ENCODE results near the gene IL9R. TPM values are rescaled to one million over a fixed set of nuclear protein-coding genes. Genes with fewer than 3 reads are reported as not detected.

The IL9R gene
- total and polyA plus RNA-seq, 2 donors (not counting 1 experiment from before 2014, with no cell fraction given): 6.6 to 8.7 TPM

DNA sequence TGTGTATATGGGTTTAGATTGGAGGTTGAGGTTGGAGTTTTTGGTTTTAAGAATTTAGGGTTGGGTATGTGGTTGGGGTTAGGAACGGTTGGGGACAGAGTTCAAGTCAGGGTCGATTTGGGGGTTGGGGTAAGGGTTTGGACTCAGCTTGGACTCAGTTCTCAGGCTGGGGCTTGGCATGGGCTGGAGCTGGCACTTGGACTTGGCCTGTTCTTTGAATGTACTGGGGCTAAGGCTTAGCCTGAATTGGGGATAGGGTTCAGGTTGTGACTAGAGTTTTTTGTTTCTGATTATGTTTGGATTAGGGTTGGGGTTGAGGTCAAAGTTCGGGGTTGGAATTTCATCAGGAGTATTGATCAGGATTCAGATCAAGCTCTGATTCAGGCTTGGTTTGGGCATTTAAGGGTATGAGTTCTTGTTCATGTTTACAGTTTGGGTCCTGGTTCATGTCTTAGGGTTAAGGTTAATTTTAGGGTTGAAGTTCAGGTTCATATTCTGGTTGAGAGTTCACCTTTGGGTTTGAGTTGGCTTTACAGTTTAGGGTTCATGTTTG lies 46.2 kb upstream of the IL9R start:
- DNase-seq (no peak), ATAC-seq (ENCODE audit: low read depth) (no peak)
- H3K27ac ChIP-seq (ENCODE audit: low read length in 2 of 2): no peak overlapping the region
- H3K79me2 ChIP-seq (ENCODE audit: control insufficient read depth, insufficient read depth, low read length): no peaks in the 10 kb centered on the region
- peaks cover 0 to 11% (median 0%) of the 10 kb centered on the region in 3 donors for H3K9me3 ChIP-seq (ENCODE audit: control extremely low read depth in 1 of 3, control insufficient read depth in 2 of 3, insufficient read depth in 1 of 3, low read length in 2 of 3)
- H3K4me3 ChIP-seq (ENCODE audit: control extremely low read depth in 1 of 5, extremely low read depth in 1 of 5, insufficient read depth in 1 of 5, low read depth in 2 of 5, low read length in 4 of 5): no peak overlapping the region
- H3K4me1 Mint-ChIP-seq: no peaks in the 10 kb centered on the region
- ChIA-PET CTCF (no interaction called here), POLR2A (no interaction called here)
- no peak overlapping the region for H3K4me3 Mint-ChIP-seq
- no peak overlapping the region for H3K27ac Mint-ChIP-seq
- no peak overlapping the region for H2AFZ ChIP-seq (ENCODE audit: insufficient read depth, low read depth, low read length, poor library complexity, severe bottlenecking)
- TF ChIP-seq, protein P1, sequence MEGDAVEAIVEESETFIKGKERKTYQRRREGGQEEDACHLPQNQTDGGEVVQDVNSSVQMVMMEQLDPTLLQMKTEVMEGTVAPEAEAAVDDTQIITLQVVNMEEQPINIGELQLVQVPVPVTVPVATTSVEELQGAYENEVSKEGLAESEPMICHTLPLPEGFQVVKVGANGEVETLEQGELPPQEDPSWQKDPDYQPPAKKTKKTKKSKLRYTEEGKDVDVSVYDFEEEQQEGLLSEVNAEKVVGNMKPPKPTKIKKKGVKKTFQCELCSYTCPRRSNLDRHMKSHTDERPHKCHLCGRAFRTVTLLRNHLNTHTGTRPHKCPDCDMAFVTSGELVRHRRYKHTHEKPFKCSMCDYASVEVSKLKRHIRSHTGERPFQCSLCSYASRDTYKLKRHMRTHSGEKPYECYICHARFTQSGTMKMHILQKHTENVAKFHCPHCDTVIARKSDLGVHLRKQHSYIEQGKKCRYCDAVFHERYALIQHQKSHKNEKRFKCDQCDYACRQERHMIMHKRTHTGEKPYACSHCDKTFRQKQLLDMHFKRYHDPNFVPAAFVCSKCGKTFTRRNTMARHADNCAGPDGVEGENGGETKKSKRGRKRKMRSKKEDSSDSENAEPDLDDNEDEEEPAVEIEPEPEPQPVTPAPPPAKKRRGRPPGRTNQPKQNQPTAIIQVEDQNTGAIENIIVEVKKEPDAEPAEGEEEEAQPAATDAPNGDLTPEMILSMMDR (IDR thresholded peaks at IDR 0.05): no peak
- TF ChIP-seq EZH2 (IDR thresholded peaks at IDR 0.05; ENCODE audit: borderline replicate concordance, insufficient read depth, low read depth, low read length, poor library complexity, severe bottlenecking): no peak
- no peaks in the 10 kb centered on the region for H3K27me3 ChIP-seq (replicated peaks in 1 of 4; ENCODE audit: control extremely low read depth in 1 of 4, control insufficient read depth in 3 of 4, insufficient read depth in 4 of 4, low read length in 3 of 4)
- WGBS (ENCODE audit: insufficient coverage): 70% methylated on average over 3 of the region's 3 CpGs
- H3K4me1 ChIP-seq (ENCODE audit: control insufficient read depth in 2 of 2, insufficient read depth in 2 of 2, low read length in 2 of 2): no peaks in the 10 kb centered on the region
- H3K4me2 ChIP-seq (replicated peaks; ENCODE audit: low read depth, low read length, poor library complexity, severe bottlenecking): no peak overlapping the region
- peaks cover 4% of the 10 kb centered on the region for H3K9me3 Mint-ChIP-seq (ENCODE audit: insufficient read depth)
- H4K20me1 ChIP-seq (ENCODE audit: control insufficient read depth, insufficient read depth, low read length, poor library complexity, severe bottlenecking): no peaks in the 10 kb centered on the region
- no peaks in the 10 kb centered on the region for H3K36me3 ChIP-seq (replicated peaks in 1 of 2; ENCODE audit: control extremely low read depth in 1 of 2, control insufficient read depth in 1 of 2, extremely low read depth in 1 of 2, insufficient read depth in 2 of 2, low read length in 1 of 2)
- intact Hi-C loops (cut with micrococcal nuclease): no loop called here
- no peaks in the 10 kb centered on the region for H3K27me3 Mint-ChIP-seq
- H3K9ac ChIP-seq (ENCODE audit: low read length): no peak overlapping the region

DNA sequence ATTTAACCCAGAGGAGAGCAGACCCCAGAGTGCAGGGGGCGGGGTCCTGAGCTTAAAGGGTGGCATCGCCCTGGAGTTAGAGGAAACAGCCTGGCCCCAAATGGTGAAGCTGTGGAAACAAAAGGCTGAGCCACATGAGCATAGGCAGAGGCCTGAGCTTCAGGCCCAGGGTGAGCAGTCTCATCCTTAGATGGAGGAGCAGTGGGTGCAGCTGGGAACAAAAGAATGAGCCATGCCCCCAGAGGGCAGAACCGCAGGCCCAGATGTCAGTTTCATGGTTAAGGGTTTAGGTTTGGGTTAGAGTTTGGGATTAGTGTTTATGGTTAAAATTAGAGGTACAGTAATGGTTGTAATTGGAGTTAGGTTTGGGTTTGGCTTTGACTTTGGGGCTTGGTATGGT lies 44.4 kb upstream of the IL9R start:
- TF ChIP-seq, protein P1 (IDR thresholded peaks at IDR 0.05): no peak
- TF ChIP-seq EZH2 (IDR thresholded peaks at IDR 0.05; ENCODE audit: borderline replicate concordance, insufficient read depth, low read depth, low read length, poor library complexity, severe bottlenecking): no peak
- DNase-seq: no peak
- ATAC-seq (ENCODE audit: low read depth): no peak
- Histone ChIP-seq H3K4me3 (ENCODE audit: control extremely low read depth in 1 of 5, extremely low read depth in 1 of 5, insufficient read depth in 1 of 5, low read depth in 2 of 5, low read length in 4 of 5) (no peak overlapping the region), H3K79me2 (ENCODE audit: control insufficient read depth, insufficient read depth, low read length) (no peaks in the 10 kb centered on the region), H3K9ac (ENCODE audit: low read length) (no peak overlapping the region), H2AFZ (ENCODE audit: insufficient read depth, low read depth, low read length, poor library complexity, severe bottlenecking) (no peak overlapping the region), H3K27me3 (replicated peaks in 1 of 4; ENCODE audit: control extremely low read depth in 1 of 4, control insufficient read depth in 3 of 4, insufficient read depth in 4 of 4, low read length in 3 of 4) (no peaks in the 10 kb centered on the region), H3K9me3 (ENCODE audit: control extremely low read depth in 1 of 3, control insufficient read depth in 2 of 3, insufficient read depth in 1 of 3, low read length in 2 of 3) (peaks cover 0 to 12% (median 0%) of the 10 kb centered on the region in 3 donors), H3K4me2 (replicated peaks; ENCODE audit: low read depth, low read length, poor library complexity, severe bottlenecking) (no peak overlapping the region), H3K4me1 (ENCODE audit: control insufficient read depth in 2 of 2, insufficient read depth in 2 of 2, low read length in 2 of 2) (no peaks in the 10 kb centered on the region), H4K20me1 (ENCODE audit: control insufficient read depth, insufficient read depth, low read length, poor library complexity, severe bottlenecking) (no peaks in the 10 kb centered on the region), H3K27ac (ENCODE audit: low read length in 2 of 2) (no peak overlapping the region), H3K36me3 (replicated peaks in 1 of 2; ENCODE audit: control extremely low read depth in 1 of 2, control insufficient read depth in 1 of 2, extremely low read depth in 1 of 2, insufficient read depth in 2 of 2, low read length in 1 of 2) (no peaks in the 10 kb centered on the region)
- no peak overlapping the region for H3K27ac Mint-ChIP-seq
- H3K4me3 Mint-ChIP-seq: no peak overlapping the region
- 77% methylated on average over 3 of the region's 3 CpGs for WGBS (ENCODE audit: insufficient coverage)
- no peaks in the 10 kb centered on the region for H3K27me3 Mint-ChIP-seq
- CTCF ChIA-PET: no interaction called here
- POLR2A ChIA-PET: no interaction called here
- intact Hi-C loops (cut with micrococcal nuclease): no loop called here
- peaks cover 4% of the 10 kb centered on the region for H3K9me3 Mint-ChIP-seq (ENCODE audit: insufficient read depth)
- no peaks in the 10 kb centered on the region for H3K4me1 Mint-ChIP-seq

Measured in B cell (primary cell).